NCI-H1436 (cell line): Measurements from ENCODE around the gene KAZN.

ENCODE experiments used
- DNase-seq: peaks from one replicate; lab custom pipeline; 2025; lab: John Stamatoyannopoulos, UW

KAZN gene

GRCh38 chr1:14934867-14935266, 336.4 kb downstream of the KAZN start:
- DNase-seq = no peak

- DNase-seq = no peak
Measured at GRCh38 chr1:14936815-14937214, 338.3 kb downstream of the KAZN start.

- no peak for DNase-seq
Measured at GRCh38 chr1:14937288-14937949, 338.9 kb downstream of the KAZN start.

GRCh38 chr1:14939527-14940284, 341.2 kb downstream of the KAZN start:
- no peak for DNase-seq

GRCh38 chr1:14940285-14940870, 341.9 kb downstream of the KAZN start:
- no peak for DNase-seq

GRCh38 chr1:14941864-14942263, 343.4 kb downstream of the KAZN start:
- no peak for DNase-seq

GRCh38 chr1:14944471-14944985, 346.0 kb downstream of the KAZN start:
- no peak for DNase-seq

GRCh38 chr1:14945132-14946010, 346.9 kb downstream of the KAZN start:
- no peak for DNase-seq

DNA sequence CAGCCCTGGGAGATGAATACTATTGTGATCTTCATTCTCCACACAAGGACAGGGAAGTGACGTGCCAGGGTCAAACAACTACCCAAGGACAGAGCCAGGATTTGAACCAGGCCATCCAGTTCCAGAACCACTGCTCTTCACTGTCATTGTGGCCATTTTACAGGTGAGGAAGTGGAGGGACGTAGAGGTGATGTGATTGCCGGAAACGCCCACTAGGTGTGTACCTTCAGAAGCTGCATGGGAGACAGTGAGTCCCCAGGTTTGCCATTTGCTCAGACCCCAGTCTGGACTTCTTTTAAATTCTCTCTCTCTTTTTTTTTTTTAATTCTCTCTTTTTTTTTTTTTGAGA, 347.5 kb downstream of the KAZN start:
- DNase-seq = no peak

DNA sequence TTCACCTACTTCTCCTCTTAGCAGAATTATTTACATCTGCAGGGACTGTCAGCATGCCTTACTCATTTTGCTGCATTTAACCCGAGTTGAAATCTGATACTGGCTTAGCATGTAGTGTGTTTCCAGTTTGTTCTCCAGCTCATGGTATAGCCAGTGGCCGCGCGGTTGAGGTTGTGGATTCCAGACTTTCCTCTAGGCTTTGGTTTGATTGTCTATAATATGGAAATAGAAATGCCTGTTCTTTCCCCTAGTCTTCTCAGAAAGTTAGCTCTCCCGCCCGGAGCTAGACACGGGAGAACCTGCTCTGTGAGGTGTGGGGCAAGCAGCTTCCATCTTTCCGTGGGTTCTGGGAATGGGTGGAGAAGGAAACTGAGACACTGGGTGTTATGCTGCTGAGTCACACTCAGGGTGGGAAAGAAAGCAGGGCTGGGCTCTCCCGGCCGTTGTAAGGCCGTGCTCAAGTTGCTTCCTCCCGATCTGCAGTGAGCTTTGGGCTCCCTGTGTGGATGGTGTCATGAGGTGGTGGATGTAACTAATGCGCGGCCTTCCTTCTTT, 348.3 kb downstream of the KAZN start:
- DNase-seq = no peak

DNA sequence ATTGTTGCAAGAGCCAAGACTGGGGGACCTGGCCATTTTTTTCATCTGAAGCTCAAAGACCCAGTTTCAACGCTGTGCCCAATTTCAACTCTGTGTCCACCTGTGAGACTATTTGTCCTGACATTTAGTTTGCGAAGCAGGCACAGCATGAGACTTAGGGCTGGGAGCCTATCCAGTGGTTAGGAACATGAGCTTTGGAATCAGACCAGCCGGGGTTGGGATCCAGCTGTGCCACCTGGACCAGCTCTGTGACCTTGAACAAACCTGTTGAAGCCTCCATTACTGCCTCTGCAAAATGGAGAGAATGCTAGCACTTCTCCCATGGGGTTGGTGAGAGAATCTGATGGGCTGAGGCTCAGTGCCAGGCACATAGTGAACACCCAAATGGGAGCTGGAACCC, 348.9 kb downstream of the KAZN start:
- DNase-seq = no peak

GRCh38 chr1:14948112-14948652, 349.7 kb downstream of the KAZN start:
- no peak for DNase-seq

DNA sequence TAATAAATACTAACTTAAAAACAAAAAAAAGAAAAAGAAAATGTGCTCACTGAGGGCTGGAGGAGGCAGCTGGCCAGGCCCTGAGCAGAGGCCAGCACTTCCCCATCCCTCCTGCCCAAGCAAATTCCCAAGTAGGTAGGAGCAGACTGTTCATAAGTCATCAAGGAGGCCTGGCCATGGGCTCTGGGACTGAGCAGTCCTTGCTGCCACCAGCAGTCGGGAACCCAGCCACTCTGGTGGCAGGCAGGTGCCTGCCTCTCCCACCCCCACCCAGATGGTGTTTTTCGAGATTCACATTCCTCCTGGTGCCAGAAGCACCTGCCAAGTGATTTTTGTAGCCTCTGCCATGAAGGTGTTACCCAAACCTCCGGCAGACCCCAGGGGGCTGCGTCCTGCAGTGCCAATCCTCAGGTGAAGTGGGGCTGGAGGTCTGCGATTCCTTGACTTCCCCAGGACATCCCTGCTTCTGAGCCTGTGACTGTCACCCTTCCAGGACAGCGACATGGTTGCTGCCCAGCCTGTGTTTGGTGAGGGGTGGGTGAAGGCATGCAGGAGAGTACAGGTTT, 350.9 kb downstream of the KAZN start:
- no peak for DNase-seq

DNA sequence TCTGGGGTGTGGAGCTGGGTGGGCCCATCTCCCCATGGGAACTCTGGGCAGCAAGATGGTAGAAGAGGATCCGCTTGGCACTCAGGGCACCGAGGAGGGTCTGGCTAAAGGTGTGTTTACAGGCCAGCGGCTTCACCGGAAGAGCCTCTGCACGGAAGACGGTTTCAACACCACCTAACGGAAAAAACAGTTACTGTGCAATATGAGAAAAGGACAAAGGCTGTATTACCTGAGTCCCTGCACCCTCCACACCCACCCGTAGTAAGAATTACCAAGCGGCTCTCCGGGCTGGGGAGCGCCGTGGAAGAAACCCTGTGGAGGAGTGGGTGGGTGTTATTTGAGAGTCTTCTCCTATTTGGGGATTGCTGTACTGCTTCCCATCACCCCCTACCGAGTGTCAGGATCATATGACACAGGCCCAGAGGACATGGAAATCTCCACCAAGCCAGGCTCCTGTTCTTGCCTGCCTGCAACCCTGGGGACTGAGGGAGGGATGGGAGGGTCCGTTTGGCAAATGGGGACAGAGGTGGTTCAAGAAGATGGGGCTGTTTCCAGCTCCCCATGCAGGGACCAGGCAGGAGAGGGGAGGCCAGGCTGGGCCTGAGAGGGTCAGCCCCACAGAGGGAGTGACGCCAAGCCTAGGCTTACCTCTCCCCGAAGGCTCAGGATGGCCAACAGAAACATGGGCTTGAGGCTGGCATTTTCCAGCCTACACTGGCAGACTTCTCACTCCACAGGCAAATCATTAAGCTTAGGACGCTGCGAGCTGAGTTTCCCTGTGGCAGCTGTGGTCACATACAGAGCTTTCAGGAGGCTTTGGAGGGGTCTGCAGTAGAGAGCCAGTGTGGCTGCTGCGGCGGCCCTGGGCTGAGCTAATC, 351.6 kb downstream of the KAZN start:
- no peak for DNase-seq

DNA sequence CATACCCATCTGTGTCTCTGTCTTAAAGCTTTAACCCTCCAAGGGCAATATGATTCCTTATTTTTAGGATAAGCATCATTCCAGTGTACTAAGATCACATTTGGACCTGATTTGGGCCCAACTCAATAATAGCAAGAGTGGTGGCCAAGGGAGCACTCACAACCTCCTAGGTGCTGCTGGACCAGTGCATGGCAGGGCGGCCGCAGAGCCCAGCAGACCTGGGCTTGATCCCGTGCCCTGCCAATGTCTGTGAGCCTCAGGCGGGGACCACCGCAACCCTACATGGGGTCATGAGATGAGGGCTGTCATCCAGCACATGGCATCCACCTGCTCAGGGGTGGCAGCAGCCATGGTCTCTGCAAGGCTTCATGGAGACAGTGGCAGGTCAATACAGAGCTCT, 353.3 kb downstream of the KAZN start:
- DNase-seq = no peak

GRCh38 chr1:14952626-14953314, 354.3 kb downstream of the KAZN start:
- no peak for DNase-seq

- no peak for DNase-seq
Measured at GRCh38 chr1:14954210-14954609, 355.7 kb downstream of the KAZN start.

- no peak for DNase-seq
Measured at GRCh38 chr1:14954930-14955329, 356.4 kb downstream of the KAZN start.

DNA sequence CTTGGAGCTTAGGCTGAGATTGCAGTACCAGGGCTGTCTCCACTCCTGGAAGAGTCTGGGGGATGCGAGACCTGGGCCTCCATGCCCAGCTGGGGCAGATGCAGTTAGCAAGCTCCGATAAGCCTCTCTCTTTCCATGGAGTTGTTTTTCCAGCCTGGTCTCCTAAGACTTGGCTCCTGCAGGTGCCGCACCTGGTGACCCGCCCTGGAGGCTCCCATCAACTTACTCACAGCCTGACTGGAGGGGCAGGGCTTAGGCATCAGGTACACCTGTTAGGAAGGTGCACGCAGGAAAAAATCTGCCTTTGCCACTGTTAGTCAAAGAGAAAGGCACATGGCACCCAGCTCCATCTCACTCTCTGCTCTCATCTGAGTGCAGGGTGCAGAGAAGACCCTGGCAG, 356.9 kb downstream of the KAZN start:
- no peak for DNase-seq

GRCh38 chr1:14955976-14956375, 357.5 kb downstream of the KAZN start:
- DNase-seq = no peak
